H54 (cell line): Measurements from ENCODE around the gene CNEP1R1.

Experiments used
- DNase-seq: peaks from one replicate; pipeline ENCODE4 v3.0.0; 2011; ENCODE audit warnings: low spot score, mixed read lengths; ENCODE audit not compliant: insufficient read length
- FAIRE-seq: peaks from 3 replicates; lab custom pipeline; 2011; peaks lifted over from hg19 to GRCh38; lab: Jason Lieb, UNC
- POLR2A ChIP-seq: IDR thresholded peaks from 2 replicates; pipeline ENCODE4 v1.6.1; 2011; ENCODE audit warnings: low read depth, mild to moderate bottlenecking, low read length

Gene CNEP1R1

DNA sequence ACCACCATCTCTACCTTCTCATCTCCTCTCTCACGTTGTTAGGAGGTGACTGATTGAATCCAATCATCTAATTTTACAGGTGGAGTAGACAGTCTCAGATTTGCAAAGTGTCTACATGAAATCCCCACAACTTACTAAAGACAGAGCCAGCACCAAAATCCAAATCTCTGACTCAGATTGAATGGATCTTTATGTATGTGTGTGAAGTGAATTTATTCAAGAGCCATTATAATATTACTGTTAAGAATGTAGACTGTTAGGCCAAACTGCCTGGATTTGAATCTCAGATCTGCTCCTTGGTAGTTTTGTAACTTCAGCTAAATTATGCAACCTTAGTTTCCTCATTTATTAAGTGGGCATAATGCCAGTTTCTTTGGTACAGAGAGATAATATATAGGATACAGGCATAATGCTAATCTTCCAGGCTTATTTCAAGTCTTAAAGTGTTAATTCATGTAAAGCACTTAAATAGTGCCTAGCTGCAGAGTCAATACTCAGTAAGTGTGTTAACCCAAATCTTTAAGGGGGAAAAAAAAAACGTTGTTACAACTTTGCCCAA, 12.7 kb downstream of the CNEP1R1 start:
- TF ChIP-seq POLR2A, result no peak
- no peak for FAIRE-seq
- no peak for DNase-seq

DNA sequence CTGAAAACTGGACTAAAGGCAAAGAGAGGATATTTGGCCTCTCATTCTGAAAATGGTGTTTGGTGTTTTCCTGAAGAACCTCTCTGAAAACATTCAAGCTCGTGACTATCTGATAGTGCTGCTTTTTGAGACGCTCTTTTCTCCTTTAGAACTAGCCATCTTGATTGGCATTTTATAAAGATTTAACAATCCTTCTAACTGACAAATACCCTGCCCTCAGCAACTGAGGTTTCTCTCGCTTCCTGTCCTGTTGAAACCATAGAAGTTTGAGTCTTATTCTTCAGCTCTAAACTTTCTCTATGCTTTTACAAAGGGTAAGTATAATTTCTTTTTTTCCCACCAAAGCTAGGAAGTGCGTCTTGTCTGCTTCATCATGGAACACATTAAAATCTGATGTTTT, 13.3 kb downstream of the CNEP1R1 start:
- TF ChIP-seq POLR2A, result no peak
- no peak for DNase-seq
- FAIRE-seq, result no peak

DNA sequence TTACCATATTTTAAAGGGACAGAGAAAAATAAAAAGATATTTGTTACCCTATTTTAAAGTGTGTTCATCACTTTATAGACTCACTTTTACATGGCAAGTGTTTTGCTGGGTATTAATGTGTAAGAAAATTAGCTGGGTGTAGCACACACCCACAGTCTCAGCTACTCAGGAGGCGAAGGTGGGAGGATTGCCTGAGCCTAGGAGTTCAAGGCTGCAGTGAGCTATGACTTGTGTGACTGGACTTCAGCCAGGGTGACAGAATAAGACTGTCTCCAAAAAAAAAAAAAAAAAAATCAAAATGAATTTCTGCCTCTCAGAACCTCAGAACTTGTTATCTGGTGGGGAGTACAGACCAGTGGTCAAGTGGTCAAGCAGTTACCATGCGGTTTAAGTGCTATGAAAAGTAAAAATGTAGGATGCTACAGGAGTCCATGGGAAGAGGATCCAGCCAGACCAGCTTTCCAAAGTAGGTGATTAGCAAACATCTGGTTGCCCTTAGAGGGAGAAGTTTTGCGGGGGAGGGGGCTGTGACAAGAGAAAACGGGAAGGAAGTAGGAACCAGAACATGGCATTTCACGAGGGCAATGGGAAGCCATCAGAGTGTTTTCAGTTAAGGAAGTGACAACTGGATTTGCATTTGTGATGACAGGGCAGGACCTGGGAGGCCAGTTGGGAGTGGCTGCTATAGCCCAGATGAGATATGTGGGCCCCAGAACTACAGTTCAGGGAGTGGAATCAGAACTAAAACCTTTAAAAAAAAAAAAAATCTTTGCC, 13.9 kb downstream of the CNEP1R1 start:
- DNase-seq (no peak), FAIRE-seq (no peak)
- TF ChIP-seq POLR2A, result no peak

DNA sequence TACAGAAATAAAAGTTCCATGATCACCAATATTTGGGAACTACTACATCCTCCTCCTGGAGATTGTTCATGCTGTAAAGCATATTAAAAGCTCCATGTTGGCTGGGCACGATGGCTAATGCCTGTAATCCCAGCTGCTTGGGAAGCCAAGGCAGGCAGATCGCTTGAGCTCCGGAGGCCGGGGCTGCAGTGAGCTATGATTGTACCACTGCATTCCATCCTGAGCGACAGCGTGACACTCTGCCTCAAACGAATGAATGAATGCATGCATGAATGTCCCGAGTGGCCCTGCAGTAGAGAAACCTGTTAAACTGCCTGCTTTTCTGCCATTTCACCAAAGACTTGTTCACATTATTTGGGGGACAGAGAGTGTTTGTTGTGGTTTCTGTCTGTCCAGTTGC, 15.0 kb downstream of the CNEP1R1 start:
- DNase-seq, result no peak
- no peak for FAIRE-seq
- TF ChIP-seq POLR2A, result no peak

DNA sequence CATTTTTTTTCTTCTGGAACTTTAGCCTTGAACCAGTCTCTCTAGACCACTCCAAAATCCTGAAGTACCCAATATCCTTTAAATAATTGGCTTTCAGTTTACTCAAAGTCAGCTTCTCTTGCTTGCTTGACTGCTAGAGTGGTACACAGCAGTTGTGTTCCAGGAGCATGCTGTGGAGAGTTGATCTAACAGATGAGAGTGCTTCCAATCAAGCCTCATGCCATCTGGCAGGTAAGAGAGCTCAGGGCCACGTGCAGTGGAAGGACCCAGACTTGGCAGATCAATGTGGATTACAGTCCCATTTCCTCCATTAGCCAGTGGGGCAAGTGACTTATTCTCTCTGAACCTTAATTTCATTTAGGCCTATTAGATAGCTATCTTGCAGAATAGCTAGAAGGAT, 15.7 kb downstream of the CNEP1R1 start:
- no peak for FAIRE-seq
- DNase-seq, result no peak
- TF ChIP-seq POLR2A, result no peak

DNA sequence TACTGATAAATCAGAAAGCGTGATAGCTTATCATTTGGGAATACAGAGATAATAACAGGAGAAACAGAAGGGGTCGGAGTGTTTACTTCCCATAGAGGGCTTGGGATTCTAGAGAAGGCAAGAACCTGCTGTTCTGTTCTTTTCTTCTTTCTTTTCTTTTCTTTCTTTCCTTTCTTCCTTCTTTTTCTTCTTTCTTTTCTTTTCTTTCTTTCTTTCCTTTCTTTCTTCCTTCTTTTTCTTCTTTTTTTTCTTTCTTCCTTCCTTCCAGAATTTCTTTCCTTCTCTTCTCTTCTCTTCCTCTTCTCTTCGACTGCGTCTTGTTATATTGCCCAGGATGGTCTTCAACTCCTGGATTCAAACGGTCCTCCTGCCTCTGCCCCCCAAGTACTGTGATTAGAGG, 18.3 kb downstream of the CNEP1R1 start:
- TF ChIP-seq POLR2A, result no peak
- DNase-seq, result no peak
- no peak for FAIRE-seq

DNA sequence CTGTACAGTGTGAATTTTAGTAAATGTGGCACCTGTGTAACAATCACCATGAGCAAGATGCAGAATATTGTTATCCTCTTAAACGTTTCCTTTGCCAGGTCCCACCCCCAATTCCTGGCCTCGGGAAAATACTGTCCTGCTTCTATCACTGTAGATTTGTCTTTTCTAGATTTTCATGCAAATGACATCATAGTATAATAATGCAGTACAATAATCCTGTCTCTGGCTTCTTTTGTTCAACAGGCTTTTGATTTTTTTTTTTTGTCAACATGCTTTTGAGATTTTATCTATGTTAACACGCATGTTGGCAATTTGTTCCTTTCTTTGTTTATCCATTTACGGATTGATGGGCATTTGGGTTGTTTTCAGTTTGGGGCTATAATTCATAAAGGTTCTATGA, 20.4 kb downstream of the CNEP1R1 start:
- TF ChIP-seq POLR2A, result no peak
- FAIRE-seq (no peak), DNase-seq (no peak)

DNA sequence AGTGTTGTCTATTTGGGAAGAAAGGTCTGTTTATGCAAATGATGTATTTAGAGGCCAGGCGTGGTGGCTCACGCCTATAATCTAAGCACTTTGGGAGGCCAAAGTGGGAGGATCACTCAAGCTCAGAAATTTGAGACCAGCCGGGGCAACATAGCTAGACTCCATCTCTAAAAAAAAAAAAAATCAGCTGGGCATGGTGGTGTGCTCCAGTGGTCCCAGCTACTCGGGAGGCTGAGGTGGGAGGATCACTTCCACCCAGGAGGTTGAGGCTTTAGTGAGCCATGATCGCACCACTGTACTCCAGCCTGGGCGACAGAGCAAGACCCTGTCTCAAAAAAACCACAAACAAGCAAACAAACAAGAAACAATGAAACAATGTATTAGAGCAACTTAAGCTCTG, 21.8 kb downstream of the CNEP1R1 start:
- DNase-seq (no peak), FAIRE-seq (no peak)
- no peak for TF ChIP-seq POLR2A

DNA sequence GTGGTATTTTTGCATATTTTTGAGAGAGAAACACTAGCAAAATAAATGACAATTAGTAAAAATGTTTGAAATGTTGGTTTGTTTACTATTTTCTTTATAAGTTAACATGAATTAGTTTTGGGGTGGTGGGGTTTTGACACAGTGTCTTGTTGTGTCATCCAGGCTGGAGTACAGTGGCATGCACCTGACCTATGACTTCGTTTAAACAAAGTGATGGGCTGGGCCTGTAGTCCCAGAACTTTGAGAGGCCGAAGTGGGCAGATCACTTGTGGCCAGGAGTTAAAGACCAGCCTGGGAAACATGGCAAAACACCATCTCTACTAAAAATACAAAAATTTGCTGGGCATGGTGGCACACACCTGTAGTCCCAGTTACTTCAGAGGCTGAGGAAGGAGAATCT, 22.8 kb downstream of the CNEP1R1 start:
- FAIRE-seq, result no peak
- no peak for TF ChIP-seq POLR2A
- no peak for DNase-seq

DNA sequence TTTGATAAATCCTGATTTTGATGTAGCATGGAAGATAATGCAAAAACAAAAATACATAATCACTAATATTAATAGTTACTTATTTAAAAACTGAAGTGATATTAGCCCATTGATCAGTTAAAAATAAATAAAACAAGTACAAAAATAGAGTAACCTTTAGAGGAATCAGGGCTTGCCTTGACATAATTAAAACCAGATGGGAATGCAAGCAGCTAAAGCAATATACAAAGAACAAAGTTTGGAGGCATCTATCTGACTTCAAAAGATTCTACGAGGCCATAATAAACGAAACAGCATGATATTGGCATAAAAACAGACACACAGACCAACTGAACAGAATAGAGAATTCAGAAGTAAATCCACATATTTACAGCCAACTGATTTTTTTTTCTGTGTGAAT, 25.8 kb downstream of the CNEP1R1 start:
- no peak for DNase-seq
- FAIRE-seq, result no peak
- TF ChIP-seq POLR2A, result no peak

DNA sequence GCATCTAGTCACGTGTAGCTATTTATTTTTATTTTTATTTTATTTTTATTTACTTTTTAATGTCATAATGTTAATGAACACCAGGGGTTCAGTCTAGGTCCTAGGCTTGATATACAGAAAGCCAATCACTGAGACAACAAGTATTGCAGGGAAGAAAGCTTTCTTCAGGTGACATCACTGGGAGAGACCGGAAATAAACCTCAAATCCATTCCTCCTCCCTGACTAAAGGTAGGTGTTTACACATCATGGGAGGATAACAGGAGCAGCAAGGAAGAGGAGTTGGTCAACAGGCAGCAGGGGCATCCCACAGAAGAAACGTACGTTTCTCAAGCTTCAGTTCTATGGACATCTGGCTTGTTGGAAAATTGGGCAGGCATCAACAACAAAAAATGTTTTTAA, 31.2 kb downstream of the CNEP1R1 start:
- no peak for TF ChIP-seq POLR2A
- FAIRE-seq (no peak), DNase-seq (no peak)

DNA sequence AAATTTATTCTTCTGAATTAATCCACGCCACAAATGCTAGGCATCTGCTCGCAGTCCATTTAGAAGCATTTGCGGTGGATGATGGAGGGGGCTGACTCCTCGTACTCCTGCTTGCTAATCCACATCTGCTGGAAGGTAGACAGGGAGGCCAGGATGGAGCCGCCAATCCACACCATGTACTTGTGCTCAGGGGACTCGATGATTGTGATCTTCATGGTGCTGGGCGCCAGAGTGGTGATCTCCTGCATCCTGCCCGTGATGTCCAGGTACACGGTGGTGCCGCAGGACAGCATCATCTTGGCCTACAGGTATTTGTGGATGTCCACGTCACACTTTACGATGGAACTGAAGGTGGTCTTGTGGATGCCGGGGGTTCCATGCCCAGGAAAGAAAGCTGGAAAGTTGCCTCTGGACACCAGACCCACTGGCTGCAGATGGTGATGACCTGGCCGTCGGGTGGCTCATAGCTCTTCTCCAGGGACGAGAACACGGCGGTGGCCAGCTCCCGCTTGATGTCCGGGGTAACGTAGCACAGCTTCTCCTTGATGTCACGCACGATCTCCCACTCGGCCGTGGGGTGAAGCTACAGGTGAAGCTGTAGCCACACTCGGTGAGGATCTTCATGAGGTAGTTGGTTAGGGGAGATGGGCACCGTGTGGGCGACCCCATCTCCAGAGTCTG, 33.2 kb downstream of the CNEP1R1 start:
- FAIRE-seq (no peak), DNase-seq (no peak)
- no peak for TF ChIP-seq POLR2A

DNA sequence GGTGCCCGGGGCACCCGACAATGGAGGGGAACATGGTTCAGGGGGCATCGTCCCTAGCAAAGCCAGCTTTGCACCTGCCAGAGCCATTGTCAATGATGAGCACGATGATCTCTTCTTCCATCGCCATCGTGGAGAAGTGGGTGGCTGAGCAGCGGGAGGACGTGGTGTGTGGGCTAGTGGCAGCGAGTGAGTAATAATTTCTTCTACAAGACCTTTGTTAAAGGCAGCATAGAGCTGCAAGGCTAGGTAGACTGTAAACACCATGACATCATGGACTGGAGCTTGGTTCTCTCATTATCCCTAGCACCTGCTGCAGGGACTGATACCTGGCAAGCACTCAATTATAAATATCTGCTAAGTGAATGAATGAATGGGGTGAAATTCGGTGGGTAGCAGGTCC, 34.1 kb downstream of the CNEP1R1 start:
- DNase-seq (no peak), FAIRE-seq (no peak)
- TF ChIP-seq POLR2A, result no peak

DNA sequence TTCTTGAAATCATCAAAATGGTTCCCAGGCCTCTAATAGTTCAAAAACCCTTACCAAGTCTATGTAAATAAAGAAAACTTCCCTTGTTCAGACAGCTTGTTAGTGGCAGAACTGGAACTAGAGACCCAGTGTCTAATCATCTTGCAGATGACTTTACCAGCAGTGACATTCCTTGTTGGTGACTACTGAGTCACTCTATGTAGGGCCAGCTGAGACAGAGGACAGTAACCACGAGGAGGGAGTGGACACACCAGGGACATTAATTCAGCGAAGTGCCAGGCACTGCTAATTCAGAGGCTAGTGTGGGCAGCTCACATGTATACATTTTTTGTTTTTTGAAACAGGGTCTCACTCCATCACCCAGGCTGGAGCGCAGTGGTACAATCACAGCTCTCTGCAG, 34.6 kb downstream of the CNEP1R1 start:
- no peak for FAIRE-seq
- no peak for DNase-seq
- TF ChIP-seq POLR2A, result no peak

DNA sequence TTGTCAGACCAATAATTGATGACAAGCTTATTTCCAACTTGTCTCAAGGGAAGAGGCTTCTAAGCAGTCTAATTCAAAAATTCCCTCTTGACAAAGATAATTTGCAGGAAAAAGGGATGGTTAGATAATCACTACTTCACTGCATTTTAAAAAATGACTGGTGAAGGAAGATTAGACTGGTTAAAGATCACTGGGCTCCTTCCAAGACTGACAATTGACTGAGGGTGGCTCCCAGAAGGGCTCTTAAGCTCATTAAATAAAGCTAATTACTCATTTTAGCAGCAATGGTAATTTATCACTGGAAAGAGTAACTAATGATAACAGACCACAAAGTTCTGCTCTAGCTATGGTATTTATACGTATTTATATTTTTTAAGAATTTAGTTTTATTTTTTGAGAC, 36.3 kb downstream of the CNEP1R1 start:
- DNase-seq (no peak), FAIRE-seq (no peak)

More for the DNA sequence above, 36.3 kb downstream of the CNEP1R1 start:
- TF ChIP-seq POLR2A, result no peak
